B cell (primary cell): ENCODE measurements around the gene C5orf34. TPM values are rescaled to one million over a fixed set of nuclear protein-coding genes. Genes with fewer than 3 reads are reported as not detected.
"Not testable (repeated sequence)": the region's sequence is repeated elsewhere in the genome, so short reads cannot be mapped to it uniquely, and the experiment has no call there.

Experiments
- ATAC-seq: fragments of 200-7000 bp; cut with Tn5 transposase; one replicate; pipeline ENCODE4 v1.10.0; 2021; ENCODE audit warnings: low read depth, mild to moderate bottlenecking, moderate number of reproducible peaks, moderate library complexity
- CTCF ChIA-PET: fragments of 350-600 bp; sonication (Branson Sonifier 250); formaldehyde crosslinking; loops from one replicate; lab custom pipeline; 2021; ENCODE audit warnings: antibody characterized with exemption, inconsistent platforms; lab: Charles Lee
- POLR2A ChIA-PET: fragments of 350-600 bp; sonication (Branson Sonifier 250); formaldehyde crosslinking; loops from one replicate; lab custom pipeline; 2021; ENCODE audit warnings: antibody characterized with exemption; lab: Charles Lee
- DNase-seq: peaks from one replicate; pipeline ENCODE4 v3.0.0; 2013
- H2AFZ ChIP-seq: 2 replicates; pipeline ENCODE4 v1.6.1; 2012; ENCODE audit warnings: mild to moderate bottlenecking, low read depth, low read length; ENCODE audit not compliant: insufficient read depth, poor library complexity, severe bottlenecking
- H3K27ac ChIP-seq, 2 donors: 1 replicate in 1 of 2; 2 replicates in 1 of 2; pipeline ENCODE4 v1.5.1; 2012 to 2013; ENCODE audit warnings: low read length in 2 of 2, mild to moderate bottlenecking in 2 of 2, moderate library complexity in 1 of 2
- H3K27me3 ChIP-seq, 4 experiments: fragments of 200-600 bp in 1 of 4; sonication (generic) in 1 of 4; replicated peaks in 1 of 4; 1 replicate in 2 of 4; 2 replicates in 2 of 4; pipeline versions ENCODE4 v1.6.1 to v1.7.0; 2013 to 2016; ENCODE audit warnings: low read length in 3 of 4, mild to moderate bottlenecking in 2 of 4, mixed read lengths in 1 of 4, moderate library complexity in 1 of 4; ENCODE audit not compliant: insufficient read depth in 4 of 4, control insufficient read depth in 3 of 4; ENCODE audit errors: control extremely low read depth in 1 of 4
- H3K36me3 ChIP-seq, 2 experiments: replicated peaks in 1 of 2; 1 replicate in 1 of 2; 2 replicates in 1 of 2; pipeline versions ENCODE4 v1.6.1 to v1.7.1; 2013; ENCODE audit warnings: low read length in 1 of 2; ENCODE audit not compliant: insufficient read depth in 2 of 2, control insufficient read depth in 1 of 2; ENCODE audit errors: control extremely low read depth in 1 of 2, extremely low read depth in 1 of 2
- H3K4me1 ChIP-seq, 2 donors: fragments of 200-600 bp in 1 of 2; sonication (generic) in 1 of 2; 1 replicate in 1 of 2; 2 replicates in 1 of 2; pipeline versions ENCODE4 v1.5.1 to v1.6.1; 2013 to 2017; ENCODE audit warnings: low read length in 2 of 2; ENCODE audit not compliant: control insufficient read depth in 2 of 2, insufficient read depth in 2 of 2
- H3K4me2 ChIP-seq: replicated peaks from 2 replicates; pipeline ENCODE3; 2012; ENCODE audit warnings: mild to moderate bottlenecking, low read depth, low read length; ENCODE audit not compliant: poor library complexity, severe bottlenecking
- H3K4me3 ChIP-seq, 5 experiments: fragments of 200-600 bp in 1 of 5; sonication (generic) in 1 of 5; 1 replicate in 3 of 5; 2 replicates in 2 of 5; pipeline versions ENCODE4 v1.5.1 to v1.7.0; 2011 to 2016; ENCODE audit warnings: low read length in 4 of 5, mild to moderate bottlenecking in 4 of 5, low read depth in 2 of 5, control low read depth in 1 of 5, moderate library complexity in 1 of 5; ENCODE audit not compliant: insufficient read depth in 1 of 5; ENCODE audit errors: control extremely low read depth in 1 of 5, extremely low read depth in 1 of 5
- H3K79me2 ChIP-seq: fragments of 200-600 bp; sonication (generic); one replicate; pipeline ENCODE4 v1.6.0; 2016; ENCODE audit warnings: low read length; ENCODE audit not compliant: control insufficient read depth, insufficient read depth
- H3K9ac ChIP-seq: fragments of 200-600 bp; sonication (generic); 2 replicates; pipeline ENCODE4 v1.6.1; 2017; ENCODE audit warnings: mild to moderate bottlenecking, low read length, moderate library complexity
- H3K9me3 ChIP-seq, 3 donors: one replicate each; pipeline versions ENCODE4 v1.6.1 to v1.7.1; 2013; ENCODE audit warnings: low read length in 2 of 3; ENCODE audit not compliant: control insufficient read depth in 2 of 3, insufficient read depth in 1 of 3; ENCODE audit errors: control extremely low read depth in 1 of 3
- H4K20me1 ChIP-seq: 2 replicates; pipeline ENCODE4 v1.6.0; 2012; ENCODE audit warnings: mild to moderate bottlenecking, low read length; ENCODE audit not compliant: insufficient read depth, control insufficient read depth, poor library complexity, severe bottlenecking
- H3K27ac Mint-ChIP-seq: one replicate; pipeline ENCODE4 v1.8.0; 2021; ENCODE audit warnings: mixed read lengths
- H3K27me3 Mint-ChIP-seq: one replicate; pipeline ENCODE4 v1.8.0; 2021; ENCODE audit warnings: mixed read lengths
- H3K4me1 Mint-ChIP-seq: one replicate; pipeline ENCODE4 v1.8.0; 2021; ENCODE audit warnings: mixed read lengths
- H3K4me3 Mint-ChIP-seq: one replicate; pipeline ENCODE4 v1.8.0; 2021; ENCODE audit warnings: mixed read lengths
- H3K9me3 Mint-ChIP-seq: one replicate; pipeline ENCODE4 v1.8.0; 2022; ENCODE audit warnings: mixed read lengths; ENCODE audit not compliant: insufficient read depth
- EZH2 ChIP-seq: IDR thresholded peaks from 2 replicates; pipeline ENCODE4 v1.6.1; 2012; ENCODE audit warnings: borderline replicate concordance, low read depth, mild to moderate bottlenecking, moderate library complexity, low read length; ENCODE audit not compliant: insufficient read depth, poor library complexity, severe bottlenecking
- WGBS: methylation state at CpG from one replicate; pipeline ENCODE4 v1.1.5; 2013; ENCODE audit warnings: missing lambda C conversion rate; ENCODE audit not compliant: insufficient coverage; 5-methylcytosine and 5-hydroxymethylcytosine counted together
- intact Hi-C: fragments of 100-400 bp; cut with micrococcal nuclease; formaldehyde crosslinking; loops from one replicate; pipeline ENCODE4 v1.10.0; 2022
- polyA plus RNA-seq: library from polyadenylated mRNA; depleted of rRNA; stranded (reverse); fragments of >200 nt; gene quantifications from 2 replicates; pipeline ENCODE4 v1.2.3, GENCODE V29; 2012
- total RNA-seq, 2 donors: library from RNA; stranded (reverse); fragments of 120-200 nt in 1 of 2; gene quantifications; 1 replicate in 1 of 2; 2 replicates in 1 of 2; pipeline versions ENCODE4 v1.2.3 to v1.2.4, GENCODE V29; 2013 to 2022
- TF ChIP-seq, protein P1 (sequence below): fragments of 200-600 bp; IDR thresholded peaks from one replicate; pipeline ENCODE4 v1.8.0; 2022; ENCODE audit warnings: antibody characterized with exemption, mild to moderate bottlenecking

Gene C5orf34
- total and polyA plus RNA-seq, 2 donors (not counting 1 experiment from before 2014, with no cell fraction given): 2.6 to 5.5 TPM

DNA sequence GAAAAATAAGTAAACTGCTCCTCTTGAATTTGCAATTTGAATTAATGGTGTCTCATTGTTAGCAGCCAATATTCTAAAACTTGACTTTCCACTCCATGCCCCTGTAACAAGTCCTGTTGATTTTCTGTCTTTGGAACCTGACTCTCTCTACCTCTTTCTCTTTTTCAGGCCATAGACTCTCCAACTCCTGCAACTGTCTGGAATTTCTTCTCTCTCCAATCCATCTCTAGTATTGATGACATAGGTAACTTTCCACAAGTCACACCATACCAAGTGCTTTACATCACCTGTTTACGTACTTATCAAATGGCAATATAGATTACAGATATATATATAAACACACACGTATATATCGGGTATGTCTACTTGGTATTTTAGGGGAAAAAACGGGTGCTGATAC is 923 bp downstream of the C5orf34 start:
- intact Hi-C loops: loop anchor here (1.0 kb wide), 1 partner anchor 89 kb away; the partner anchor contains the start of gene NNT
- no peaks in the 10 kb centered on the region for H3K27me3 Mint-ChIP-seq
- POLR2A ChIA-PET: interaction anchor here (0.6 kb wide), 1 partner anchor 30 kb away, joined by 4 read pairs; no protein-coding TSS in a partner anchor
- peaks cover 23% of the 10 kb centered on the region for H3K4me1 Mint-ChIP-seq
- no CpG with 5 or more reads among the region's 4 CpGs for WGBS
- Histone ChIP-seq H3K4me1 (peaks cover 12 to 18% of the 10 kb centered on the region in 2 donors), H3K9me3 (no peaks in the 10 kb centered on the region), H3K4me3 (peak overlapping the region in 3 of 5 experiments; percentile 78 to 93 (median 88)), H3K27ac (peak overlapping the region; percentile 85 to 93), H3K79me2 (peaks cover 21% of the 10 kb centered on the region), H3K27me3 (no peaks in the 10 kb centered on the region), H2AFZ (peak overlapping the region; percentile 89), H4K20me1 (no peaks in the 10 kb centered on the region), H3K4me2 (peak overlapping the region; percentile 77), H3K9ac (peak overlapping the region; percentile 83), H3K36me3 (no peaks in the 10 kb centered on the region)
- CTCF ChIA-PET: interaction anchor here (2.4 kb wide), 1 partner anchor 30 kb away, joined by 17 read pairs; the partner anchor contains the start of gene TMEM267
- H3K27ac Mint-ChIP-seq: no peak overlapping the region
- ATAC-seq (no peak), DNase-seq (no peak)
- peak overlapping the region; percentile 94 for H3K4me3 Mint-ChIP-seq
- no peak for TF ChIP-seq EZH2
- TF ChIP-seq, protein P1, sequence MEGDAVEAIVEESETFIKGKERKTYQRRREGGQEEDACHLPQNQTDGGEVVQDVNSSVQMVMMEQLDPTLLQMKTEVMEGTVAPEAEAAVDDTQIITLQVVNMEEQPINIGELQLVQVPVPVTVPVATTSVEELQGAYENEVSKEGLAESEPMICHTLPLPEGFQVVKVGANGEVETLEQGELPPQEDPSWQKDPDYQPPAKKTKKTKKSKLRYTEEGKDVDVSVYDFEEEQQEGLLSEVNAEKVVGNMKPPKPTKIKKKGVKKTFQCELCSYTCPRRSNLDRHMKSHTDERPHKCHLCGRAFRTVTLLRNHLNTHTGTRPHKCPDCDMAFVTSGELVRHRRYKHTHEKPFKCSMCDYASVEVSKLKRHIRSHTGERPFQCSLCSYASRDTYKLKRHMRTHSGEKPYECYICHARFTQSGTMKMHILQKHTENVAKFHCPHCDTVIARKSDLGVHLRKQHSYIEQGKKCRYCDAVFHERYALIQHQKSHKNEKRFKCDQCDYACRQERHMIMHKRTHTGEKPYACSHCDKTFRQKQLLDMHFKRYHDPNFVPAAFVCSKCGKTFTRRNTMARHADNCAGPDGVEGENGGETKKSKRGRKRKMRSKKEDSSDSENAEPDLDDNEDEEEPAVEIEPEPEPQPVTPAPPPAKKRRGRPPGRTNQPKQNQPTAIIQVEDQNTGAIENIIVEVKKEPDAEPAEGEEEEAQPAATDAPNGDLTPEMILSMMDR: no peak
- no peaks in the 10 kb centered on the region for H3K9me3 Mint-ChIP-seq

DNA sequence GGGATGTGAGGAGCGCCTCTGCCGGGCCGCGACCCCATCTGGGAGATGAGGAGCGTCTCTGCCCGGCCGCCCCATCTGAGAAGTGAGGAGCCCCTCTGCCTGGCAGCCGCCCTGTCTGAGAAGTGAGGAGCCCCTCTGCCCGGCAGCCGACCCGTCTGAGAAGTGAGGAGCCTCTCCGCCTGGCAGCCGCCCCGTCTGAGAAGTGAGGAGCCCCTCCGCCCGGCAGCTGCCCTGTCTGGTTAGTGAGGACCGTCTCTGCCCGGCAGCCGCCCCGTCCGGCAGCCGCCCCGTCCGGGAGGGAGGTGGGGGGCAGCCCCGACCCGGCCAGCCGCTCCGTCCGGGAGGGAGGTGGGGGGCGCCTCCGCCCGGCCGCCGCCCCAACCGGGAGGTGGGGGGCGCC is 3.9 kb downstream of the C5orf34 start:
- H3K9me3 ChIP-seq, intact Hi-C loops, H3K9ac ChIP-seq, H3K9me3 Mint-ChIP-seq, H3K27ac Mint-ChIP-seq, H4K20me1 ChIP-seq, H3K4me2 ChIP-seq, H3K27me3 Mint-ChIP-seq, H3K27ac ChIP-seq, POLR2A ChIA-PET, H3K4me3 ChIP-seq, H2AFZ ChIP-seq, CTCF ChIA-PET, DNase-seq, H3K36me3 ChIP-seq, H3K27me3 ChIP-seq, H3K4me3 Mint-ChIP-seq, ATAC-seq: not testable (repeated sequence)
- WGBS: 96% methylated on average over 14 of the region's 36 CpGs
- H3K79me2 ChIP-seq: peaks cover 21% of the 10 kb centered on the region
- H3K4me1 Mint-ChIP-seq: peaks cover 19% of the 10 kb centered on the region
- peaks cover 12 to 18% of the 10 kb centered on the region in 2 donors for H3K4me1 ChIP-seq
